Caco-2 (cell line): ENCODE data around the gene CORO7. TPM values are rescaled to one million over a fixed set of nuclear protein-coding genes. Genes with fewer than 3 reads are reported as not detected.

ENCODE experiments used
- BruUV-seq: library from RNA; stranded (reverse); fragments of 400-500 nt; replicated peaks from 2 replicates; lab custom pipeline; 2021; lab: Mats Ljungman, UMichigan
- CTCF ChIA-PET: fragments of 300-600 bp; sonication (Branson Sonifier 250); formaldehyde crosslinking; loops from one replicate; lab custom pipeline; 2022; ENCODE audit warnings: antibody characterized with exemption; lab: Charles Lee
- POLR2A ChIA-PET: fragments of 300-600 bp; sonication (Branson Sonifier 250); formaldehyde crosslinking; loops from one replicate; lab custom pipeline; 2022; ENCODE audit warnings: antibody characterized with exemption; lab: Charles Lee
- DNase-seq, 2 experiments: peaks; one replicate each; pipeline versions ENCODE4 v3.0.0 to v3.0.0-alpha.2; 2020 to 2022
- H3K27me3 ChIP-seq: replicated peaks from 2 replicates; pipeline ENCODE4 v1.6.0; 2011; ENCODE audit warnings: low read length; ENCODE audit not compliant: control insufficient read depth, insufficient read depth
- H3K36me3 ChIP-seq: 2 replicates; pipeline ENCODE4 v1.5.1; 2011; ENCODE audit warnings: low read length; ENCODE audit not compliant: control insufficient read depth, insufficient read depth
- H3K4me1 ChIP-seq: fragments of 250-450 bp; sonication (Bioruptor Pico); 2 replicates; pipeline ENCODE4 v1.5.1; 2020; ENCODE audit warnings: mild to moderate bottlenecking
- H3K4me3 ChIP-seq: 2 replicates; pipeline ENCODE4 v1.5.1; 2011; ENCODE audit warnings: low read depth, mild to moderate bottlenecking, control low read depth, low read length
- H3K9me3 ChIP-seq: fragments of 250-450 bp; sonication (Bioruptor Pico); 2 replicates; pipeline ENCODE4 v1.5.1; 2020; ENCODE audit warnings: mild to moderate bottlenecking, moderate library complexity
- H3K27ac Mint-ChIP-seq: one replicate; pipeline ENCODE4 v1.8.0; 2022; ENCODE audit warnings: mixed read lengths; ENCODE audit not compliant: unreplicated experiment
- H3K27me3 Mint-ChIP-seq: one replicate; pipeline ENCODE4 v1.8.0; 2022; ENCODE audit warnings: mixed read lengths; ENCODE audit not compliant: insufficient read depth, unreplicated experiment
- H3K36me3 Mint-ChIP-seq: one replicate; pipeline ENCODE4 v1.8.0; 2022; ENCODE audit warnings: mild to moderate bottlenecking, mixed read lengths; ENCODE audit not compliant: insufficient read depth, unreplicated experiment
- H3K4me1 Mint-ChIP-seq: one replicate; pipeline ENCODE4 v1.8.0; 2022; ENCODE audit warnings: low read depth, mixed read lengths; ENCODE audit not compliant: unreplicated experiment
- H3K4me3 Mint-ChIP-seq: one replicate; pipeline ENCODE4 v1.8.0; 2022; ENCODE audit warnings: mild to moderate bottlenecking, moderate library complexity, mixed read lengths; ENCODE audit not compliant: unreplicated experiment
- H3K9me3 Mint-ChIP-seq: one replicate; pipeline ENCODE4 v1.8.0; 2022; ENCODE audit warnings: mixed read lengths; ENCODE audit not compliant: unreplicated experiment
- intact Hi-C: fragments of 100-400 bp; cut with micrococcal nuclease; formaldehyde crosslinking; loops from one replicate; pipeline ENCODE4 v1.10.0; 2022; ENCODE audit not compliant: unreplicated experiment
- total RNA-seq: library from RNA; stranded (reverse); gene quantifications from 2 replicates; pipeline ENCODE4 v1.2.3, GENCODE V29; 2022
- TF ChIP-seq, protein P1 (sequence below), 2 experiments: fragments of 200-600 bp in 1 of 2; IDR thresholded peaks; 1 replicate in 1 of 2; 2 replicates in 1 of 2; pipeline versions ENCODE4 v1.5.1 to v1.8.0; 2011 to 2022; ENCODE audit warnings: antibody characterized with exemption in 1 of 2, control low read depth in 1 of 2, inconsistent platforms in 1 of 2, low read depth in 1 of 2, low read length in 1 of 2, mild to moderate bottlenecking in 1 of 2, moderate library complexity in 1 of 2; ENCODE audit not compliant: insufficient read depth in 1 of 2, severe bottlenecking in 1 of 2, unreplicated experiment in 1 of 2

The CORO7 gene
- total RNA-seq, 1 experiment from 2014 or later: 23.1 TPM

GRCh38 chr16:4409081-4409932 lies 7.1 kb downstream of the CORO7 start:
- intact Hi-C loops: no loop called here
- Mint-ChIP-seq H3K27me3 (no peaks in the 10 kb centered on the region), H3K4me1 (no peaks in the 10 kb centered on the region), H3K4me3 (no peak overlapping the region), H3K36me3 (peaks cover 4% of the 10 kb centered on the region), H3K27ac (no peak overlapping the region), H3K9me3 (no peaks in the 10 kb centered on the region)
- Histone ChIP-seq H3K4me1 (no peaks in the 10 kb centered on the region), H3K36me3 (no peaks in the 10 kb centered on the region), H3K4me3 (no peak overlapping the region), H3K9me3 (no peaks in the 10 kb centered on the region), H3K27me3 (no peaks in the 10 kb centered on the region)
- TF ChIP-seq, protein P1, sequence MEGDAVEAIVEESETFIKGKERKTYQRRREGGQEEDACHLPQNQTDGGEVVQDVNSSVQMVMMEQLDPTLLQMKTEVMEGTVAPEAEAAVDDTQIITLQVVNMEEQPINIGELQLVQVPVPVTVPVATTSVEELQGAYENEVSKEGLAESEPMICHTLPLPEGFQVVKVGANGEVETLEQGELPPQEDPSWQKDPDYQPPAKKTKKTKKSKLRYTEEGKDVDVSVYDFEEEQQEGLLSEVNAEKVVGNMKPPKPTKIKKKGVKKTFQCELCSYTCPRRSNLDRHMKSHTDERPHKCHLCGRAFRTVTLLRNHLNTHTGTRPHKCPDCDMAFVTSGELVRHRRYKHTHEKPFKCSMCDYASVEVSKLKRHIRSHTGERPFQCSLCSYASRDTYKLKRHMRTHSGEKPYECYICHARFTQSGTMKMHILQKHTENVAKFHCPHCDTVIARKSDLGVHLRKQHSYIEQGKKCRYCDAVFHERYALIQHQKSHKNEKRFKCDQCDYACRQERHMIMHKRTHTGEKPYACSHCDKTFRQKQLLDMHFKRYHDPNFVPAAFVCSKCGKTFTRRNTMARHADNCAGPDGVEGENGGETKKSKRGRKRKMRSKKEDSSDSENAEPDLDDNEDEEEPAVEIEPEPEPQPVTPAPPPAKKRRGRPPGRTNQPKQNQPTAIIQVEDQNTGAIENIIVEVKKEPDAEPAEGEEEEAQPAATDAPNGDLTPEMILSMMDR (IDR thresholded peaks at IDR 0.05; ENCODE audit: insufficient read depth in 1 of 2, low read depth in 1 of 2, low read length in 1 of 2, severe bottlenecking in 1 of 2, unreplicated experiment in 1 of 2): no peak
- ChIA-PET CTCF (no interaction called here), POLR2A (no interaction called here)
- no peak for DNase-seq
- no TSS peak for BruUV-seq

DNA sequence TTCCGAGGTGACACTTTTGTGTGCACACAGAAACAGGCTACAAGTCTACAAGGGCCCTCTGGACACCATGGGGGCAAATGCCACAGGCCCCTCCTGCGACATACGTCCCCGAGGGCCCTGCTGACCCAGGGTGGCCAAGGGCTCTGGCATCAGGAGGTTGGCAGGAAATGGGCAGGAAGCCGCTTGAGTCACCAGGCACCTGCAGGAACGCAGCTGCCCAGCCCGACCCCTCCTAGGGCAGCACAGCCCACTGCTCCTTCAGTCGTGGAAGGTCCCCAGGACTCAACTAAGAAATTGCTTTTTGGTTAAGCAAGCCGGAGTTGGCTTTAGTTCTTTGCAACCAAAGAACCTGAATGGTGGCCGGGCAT lies 8.1 kb downstream of the CORO7 start:
- Histone ChIP-seq H3K27me3 (no peaks in the 10 kb centered on the region), H3K4me3 (no peak overlapping the region), H3K36me3 (no peaks in the 10 kb centered on the region), H3K4me1 (no peaks in the 10 kb centered on the region), H3K9me3 (no peaks in the 10 kb centered on the region)
- CTCF ChIA-PET: no interaction called here
- H3K27ac Mint-ChIP-seq: no peak overlapping the region
- H3K36me3 Mint-ChIP-seq: peaks cover 6% of the 10 kb centered on the region
- intact Hi-C loops: no loop called here
- no peaks in the 10 kb centered on the region for H3K27me3 Mint-ChIP-seq
- POLR2A ChIA-PET: no interaction called here
- BruUV-seq: no TSS peak
- H3K4me3 Mint-ChIP-seq: no peak overlapping the region
- TF ChIP-seq, protein P1 (IDR thresholded peaks at IDR 0.05; ENCODE audit: insufficient read depth in 1 of 2, low read depth in 1 of 2, low read length in 1 of 2, severe bottlenecking in 1 of 2, unreplicated experiment in 1 of 2): no peak
- no peak for DNase-seq
- H3K9me3 Mint-ChIP-seq: no peaks in the 10 kb centered on the region
- no peaks in the 10 kb centered on the region for H3K4me1 Mint-ChIP-seq

DNA sequence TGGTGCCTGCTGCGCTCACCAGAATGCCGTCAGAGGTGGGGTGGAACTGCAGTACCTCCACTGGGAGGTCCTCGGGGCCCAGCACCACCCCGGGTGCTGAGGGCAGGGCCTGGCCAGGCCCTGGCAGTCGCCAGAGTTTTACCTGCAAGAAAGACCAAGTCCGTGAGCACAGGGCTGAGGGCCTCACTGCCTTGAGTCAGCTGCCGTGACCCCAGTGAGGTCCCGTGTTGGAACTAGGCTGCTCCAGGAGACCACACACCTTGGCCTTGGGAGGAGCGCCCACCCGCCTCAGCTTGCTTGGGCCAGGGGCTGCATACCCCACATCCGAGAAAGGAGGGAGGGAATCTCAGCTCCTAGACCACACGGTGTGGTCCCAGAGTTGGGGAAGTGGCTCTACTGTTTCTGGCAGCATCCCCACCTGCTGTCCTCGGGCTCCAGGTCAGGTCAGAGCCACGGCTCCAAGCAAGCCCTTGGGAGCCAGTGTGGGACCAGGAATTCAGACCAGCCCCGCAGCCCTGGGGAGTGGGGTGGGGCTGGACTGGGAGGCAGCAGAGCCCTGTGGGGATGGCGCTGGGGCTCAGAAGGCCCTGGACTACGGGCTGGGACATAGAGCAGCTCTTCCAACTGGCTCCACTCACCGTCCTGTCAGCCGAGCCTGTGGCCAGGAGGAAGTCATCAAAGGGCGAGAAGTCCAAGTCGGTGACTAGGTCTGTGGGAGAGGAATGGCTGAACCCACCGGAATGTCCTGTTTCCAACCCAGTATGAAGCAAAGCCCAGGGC lies 8.7 kb downstream of the CORO7 start:
- no peak overlapping the region for H3K27ac Mint-ChIP-seq

More for the DNA sequence above, 8.7 kb downstream of the CORO7 start:
- H3K4me1 Mint-ChIP-seq: no peaks in the 10 kb centered on the region
- DNase-seq: no peak
- no peaks in the 10 kb centered on the region for H3K4me1 ChIP-seq
- H3K36me3 ChIP-seq: no peaks in the 10 kb centered on the region
- POLR2A ChIA-PET: no interaction called here
- no peaks in the 10 kb centered on the region for H3K27me3 ChIP-seq
- TF ChIP-seq, protein P1 (IDR thresholded peaks at IDR 0.05; ENCODE audit: insufficient read depth in 1 of 2, low read depth in 1 of 2, low read length in 1 of 2, severe bottlenecking in 1 of 2, unreplicated experiment in 1 of 2): no peak
- H3K4me3 ChIP-seq: no peak overlapping the region
- intact Hi-C loops: no loop called here
- CTCF ChIA-PET: no interaction called here
- H3K27me3 Mint-ChIP-seq: no peaks in the 10 kb centered on the region
- H3K9me3 Mint-ChIP-seq: no peaks in the 10 kb centered on the region
- no TSS peak for BruUV-seq
- H3K36me3 Mint-ChIP-seq: peaks cover 8% of the 10 kb centered on the region
- no peaks in the 10 kb centered on the region for H3K9me3 ChIP-seq
- no peak overlapping the region for H3K4me3 Mint-ChIP-seq
